HL-60/S4 treated with phorbol 12-myristate 13-acetate at 8.2 ng/mL for 4 days and 3 days (cell line): ENCODE data around the gene ARMH3.

Experiments used
- in situ Hi-C: fragments of 300-500 bp; cut with MboI; formaldehyde crosslinking; loops from 2 replicates; pipeline ENCODE4 v1.15.0; 2022; ENCODE audit warnings: low sequenced_read_pairs

Gene ARMH3

GRCh38 chr10:101838416-101838970 lies 217.5 kb downstream of the ARMH3 start:
- in situ Hi-C loops: no loop called here

- in situ Hi-C loops: no loop called here
Observed at GRCh38 chr10:101837748-101838147, 218.2 kb downstream of the ARMH3 start.

- in situ Hi-C loops: no loop called here
Observed at GRCh38 chr10:101835362-101835761, 220.6 kb downstream of the ARMH3 start.

- in situ Hi-C loops: no loop called here
Observed at GRCh38 chr10:101834341-101834740, 221.6 kb downstream of the ARMH3 start.

GRCh38 chr10:101833466-101833865 lies 222.5 kb downstream of the ARMH3 start:
- in situ Hi-C loops: no loop called here

- in situ Hi-C loops: no loop called here
Observed at GRCh38 chr10:101832325-101832771, 223.6 kb downstream of the ARMH3 start.

GRCh38 chr10:101831169-101831811 lies 224.7 kb downstream of the ARMH3 start:
- in situ Hi-C loops: no loop called here

- in situ Hi-C loops: no loop called here
Observed at GRCh38 chr10:101830322-101831168, 225.4 kb downstream of the ARMH3 start.

- in situ Hi-C loops: no loop called here
Observed at GRCh38 chr10:101829561-101830315, 226.2 kb downstream of the ARMH3 start.

- in situ Hi-C loops: no loop called here
Observed at GRCh38 chr10:101828766-101829551, 227.0 kb downstream of the ARMH3 start.

- in situ Hi-C loops: no loop called here
Observed at GRCh38 chr10:101827919-101828600, 227.9 kb downstream of the ARMH3 start.

- in situ Hi-C loops: no loop called here
Observed at GRCh38 chr10:101826852-101827434, 229.0 kb downstream of the ARMH3 start.

GRCh38 chr10:101824736-101825135 lies 231.2 kb downstream of the ARMH3 start:
- in situ Hi-C loops: no loop called here

- in situ Hi-C loops: no loop called here
Observed at GRCh38 chr10:101818872-101819633, 236.9 kb downstream of the ARMH3 start.

GRCh38 chr10:101818119-101818871 lies 237.7 kb downstream of the ARMH3 start, which contains the start of gene OGA:
OGA (minus strand) TSS chr10:101818444; CDS start chr10:101818022, 422 bp downstream.
- in situ Hi-C loops: no loop called here

GRCh38 chr10:101817337-101818118 lies 238.4 kb downstream of the ARMH3 start:
- in situ Hi-C loops: no loop called here

- in situ Hi-C loops: no loop called here
Observed at GRCh38 chr10:101816913-101817336, 239.0 kb downstream of the ARMH3 start.
